ENCODE results near the gene LRP1-AS.

LRP1-AS gene

GRCh38 chr12:57101892-57102695 lies 45.3 kb downstream of the LRP1-AS start:
- H3K9me3 Mint-ChIP-seq: no peaks in the 10 kb centered on the region
- TF ChIP-seq CTCF (IDR thresholded peaks at IDR 0.05): no peak
- H3K4me1 Mint-ChIP-seq: peaks cover 10% of the 10 kb centered on the region
- H3K27me3 Mint-ChIP-seq (ENCODE audit: low read depth, poor library complexity): no peaks in the 10 kb centered on the region
- H3K36me3 Mint-ChIP-seq (ENCODE audit: low read depth): peaks cover 51% of the 10 kb centered on the region
- no peak for DNase-seq
- no peak overlapping the region for H3K4me3 Mint-ChIP-seq
- H3K27ac Mint-ChIP-seq: peak overlapping the region; percentile 36

- Mint-ChIP-seq H3K9me3 (no peaks in the 10 kb centered on the region), H3K27me3 (ENCODE audit: low read depth, poor library complexity) (no peaks in the 10 kb centered on the region), H3K4me1 (peaks cover 25% of the 10 kb centered on the region), H3K4me3 (no peak overlapping the region), H3K36me3 (ENCODE audit: low read depth) (peaks cover 58% of the 10 kb centered on the region), H3K27ac (peak overlapping the region; percentile 85)
- no peak for DNase-seq
- no peak for TF ChIP-seq CTCF (IDR thresholded peaks at IDR 0.05)
These were observed 47.7 kb downstream of the LRP1-AS start for GRCh38 chr12:57099766-57100165.

GRCh38 chr12:57099047-57099714 lies 48.2 kb downstream of the LRP1-AS start:
- TF ChIP-seq CTCF (IDR thresholded peaks at IDR 0.05): no peak
- peaks cover 31% of the 10 kb centered on the region for H3K4me1 Mint-ChIP-seq
- no peak overlapping the region for H3K27ac Mint-ChIP-seq
- peaks cover 54% of the 10 kb centered on the region for H3K36me3 Mint-ChIP-seq (ENCODE audit: low read depth)
- no peak overlapping the region for H3K4me3 Mint-ChIP-seq
- H3K27me3 Mint-ChIP-seq (ENCODE audit: low read depth, poor library complexity): no peaks in the 10 kb centered on the region
- H3K9me3 Mint-ChIP-seq: no peaks in the 10 kb centered on the region
- DNase-seq: no peak

- no peak overlapping the region for H3K4me3 Mint-ChIP-seq
- H3K36me3 Mint-ChIP-seq (ENCODE audit: low read depth): peaks cover 48% of the 10 kb centered on the region
- no peak overlapping the region for H3K27ac Mint-ChIP-seq
- peaks cover 37% of the 10 kb centered on the region for H3K4me1 Mint-ChIP-seq
- no peaks in the 10 kb centered on the region for H3K9me3 Mint-ChIP-seq
- no peaks in the 10 kb centered on the region for H3K27me3 Mint-ChIP-seq (ENCODE audit: low read depth, poor library complexity)
- TF ChIP-seq CTCF (IDR thresholded peaks at IDR 0.05): no peak
- DNase-seq: no peak
These were observed 48.9 kb downstream of the LRP1-AS start for GRCh38 chr12:57098546-57098945.

- peaks cover 50% of the 10 kb centered on the region for H3K36me3 Mint-ChIP-seq (ENCODE audit: low read depth)
- peaks cover 46% of the 10 kb centered on the region for H3K4me1 Mint-ChIP-seq
- no peaks in the 10 kb centered on the region for H3K27me3 Mint-ChIP-seq (ENCODE audit: low read depth, poor library complexity)
- TF ChIP-seq CTCF (IDR thresholded peaks at IDR 0.05): no peak
- no peak overlapping the region for H3K4me3 Mint-ChIP-seq
- no peak for DNase-seq
- no peak overlapping the region for H3K27ac Mint-ChIP-seq
- no peaks in the 10 kb centered on the region for H3K9me3 Mint-ChIP-seq
These were observed 49.9 kb downstream of the LRP1-AS start for GRCh38 chr12:57097554-57097835.
